IMR-90 (cell line): ENCODE measurements around the gene PDS5A.

Experiments used
- BHLHE40 ChIP-seq: fragments of 150-350 bp; IDR thresholded peaks from 2 replicates; pipeline ENCODE4 v1.6.1; 2016; ENCODE audit warnings: mild to moderate bottlenecking, low read depth, low read length
- TF ChIP-seq, protein P1 (sequence below): conservative IDR thresholded peaks from 2 replicates; pipeline ENCODE4 v1.5.1; 2012; ENCODE audit warnings: mild to moderate bottlenecking, low read depth, low read length, improper control_type of control experiment

DNA sequence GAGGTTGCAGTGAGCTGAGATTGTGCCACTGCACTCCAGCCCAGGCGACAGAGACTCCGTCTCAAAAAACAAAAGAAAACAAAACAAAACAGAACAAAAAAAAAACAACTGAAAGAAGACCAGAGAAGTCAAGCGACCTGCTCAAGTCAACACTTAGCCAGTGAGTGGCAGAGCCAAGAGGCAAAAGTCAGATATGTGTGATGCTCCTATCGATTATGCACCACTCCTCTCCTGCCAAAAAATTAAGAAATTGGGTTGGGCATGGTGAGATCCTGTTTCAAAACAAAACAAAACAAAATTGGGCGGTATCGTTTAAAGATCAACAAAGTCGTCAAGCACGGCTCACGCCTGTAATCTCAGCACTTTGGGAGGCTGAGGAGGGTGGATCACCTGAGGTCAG is 137.7 kb downstream of the PDS5A start:
- TF ChIP-seq, protein P1, sequence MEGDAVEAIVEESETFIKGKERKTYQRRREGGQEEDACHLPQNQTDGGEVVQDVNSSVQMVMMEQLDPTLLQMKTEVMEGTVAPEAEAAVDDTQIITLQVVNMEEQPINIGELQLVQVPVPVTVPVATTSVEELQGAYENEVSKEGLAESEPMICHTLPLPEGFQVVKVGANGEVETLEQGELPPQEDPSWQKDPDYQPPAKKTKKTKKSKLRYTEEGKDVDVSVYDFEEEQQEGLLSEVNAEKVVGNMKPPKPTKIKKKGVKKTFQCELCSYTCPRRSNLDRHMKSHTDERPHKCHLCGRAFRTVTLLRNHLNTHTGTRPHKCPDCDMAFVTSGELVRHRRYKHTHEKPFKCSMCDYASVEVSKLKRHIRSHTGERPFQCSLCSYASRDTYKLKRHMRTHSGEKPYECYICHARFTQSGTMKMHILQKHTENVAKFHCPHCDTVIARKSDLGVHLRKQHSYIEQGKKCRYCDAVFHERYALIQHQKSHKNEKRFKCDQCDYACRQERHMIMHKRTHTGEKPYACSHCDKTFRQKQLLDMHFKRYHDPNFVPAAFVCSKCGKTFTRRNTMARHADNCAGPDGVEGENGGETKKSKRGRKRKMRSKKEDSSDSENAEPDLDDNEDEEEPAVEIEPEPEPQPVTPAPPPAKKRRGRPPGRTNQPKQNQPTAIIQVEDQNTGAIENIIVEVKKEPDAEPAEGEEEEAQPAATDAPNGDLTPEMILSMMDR, result no peak
- TF ChIP-seq BHLHE40, result no peak
